ENCODE results near the gene APLNR.

Gene APLNR

DNA sequence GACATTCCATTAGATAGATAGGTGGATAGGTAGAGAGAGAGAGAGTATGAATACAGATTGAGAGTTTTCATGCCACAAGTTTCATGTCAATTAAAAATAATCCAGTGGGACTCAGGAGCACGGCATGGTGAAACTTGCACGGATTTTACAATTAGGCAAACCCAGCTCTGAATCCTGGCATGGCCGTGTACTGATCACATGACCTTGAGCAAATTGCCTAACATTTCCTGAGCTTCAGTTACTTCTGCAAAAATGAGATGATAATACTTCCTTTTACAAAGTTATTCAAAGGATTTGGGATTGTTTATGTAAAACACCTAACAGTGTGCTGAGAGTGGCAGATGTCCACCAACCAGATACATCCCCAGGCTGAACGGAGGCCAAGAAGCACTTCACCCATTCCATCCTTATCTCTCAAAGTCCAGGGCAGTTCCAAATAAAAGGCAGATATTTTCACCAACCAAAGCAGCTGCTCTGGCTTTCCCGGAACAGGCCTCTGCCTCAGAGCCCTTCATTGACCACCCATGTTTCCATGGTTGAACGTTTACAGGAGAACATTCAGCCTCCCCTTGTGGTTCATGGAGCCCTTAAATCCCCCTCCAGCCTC lies 17.9 kb downstream of the APLNR start:
- no peak for DNase-seq

- no peak for DNase-seq
Observed at GRCh38 chr11:57217053-57217452, 20.0 kb downstream of the APLNR start.

DNA sequence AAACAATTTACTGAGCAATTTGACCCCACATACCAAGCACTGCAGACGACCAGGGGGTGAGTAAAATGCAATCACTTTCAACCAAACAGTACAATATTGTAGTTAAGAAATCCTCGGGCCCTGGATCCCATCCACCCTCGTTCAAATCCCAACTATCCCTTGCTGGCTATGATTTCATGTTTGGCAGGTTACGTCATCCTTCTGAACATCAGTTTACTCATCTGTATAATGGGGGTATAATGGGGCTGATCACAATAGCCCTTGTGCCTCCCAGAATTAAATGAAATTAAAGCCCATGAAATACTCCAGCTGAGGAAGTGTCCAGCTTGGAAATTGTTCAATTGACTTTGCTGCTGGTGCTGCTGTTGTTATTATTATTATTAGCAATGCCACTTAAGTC lies 20.6 kb downstream of the APLNR start:
- no peak for DNase-seq

DNA sequence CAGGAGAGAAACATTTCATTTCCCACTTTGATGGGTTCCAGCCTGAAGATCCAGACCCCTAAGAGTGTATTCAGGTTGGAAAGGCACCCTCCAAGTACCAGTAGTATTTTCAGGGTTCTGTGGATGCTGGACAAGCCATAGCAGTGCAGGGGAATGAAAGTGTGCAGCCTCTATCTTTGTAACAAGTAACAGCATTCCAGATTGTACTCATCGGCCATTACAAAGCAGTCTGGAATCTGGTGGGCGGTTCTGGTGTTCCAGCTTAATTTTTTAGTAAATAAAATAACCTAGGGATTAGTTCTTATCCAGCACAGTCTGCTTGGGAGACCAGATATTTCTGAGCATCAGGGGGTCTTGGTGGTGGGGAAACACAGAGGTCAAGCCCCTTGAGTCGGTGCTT lies 22.6 kb downstream of the APLNR start:
- DNase-seq, result no peak

GRCh38 chr11:57214098-57214417 lies 23.0 kb downstream of the APLNR start:
- no peak for DNase-seq

DNA sequence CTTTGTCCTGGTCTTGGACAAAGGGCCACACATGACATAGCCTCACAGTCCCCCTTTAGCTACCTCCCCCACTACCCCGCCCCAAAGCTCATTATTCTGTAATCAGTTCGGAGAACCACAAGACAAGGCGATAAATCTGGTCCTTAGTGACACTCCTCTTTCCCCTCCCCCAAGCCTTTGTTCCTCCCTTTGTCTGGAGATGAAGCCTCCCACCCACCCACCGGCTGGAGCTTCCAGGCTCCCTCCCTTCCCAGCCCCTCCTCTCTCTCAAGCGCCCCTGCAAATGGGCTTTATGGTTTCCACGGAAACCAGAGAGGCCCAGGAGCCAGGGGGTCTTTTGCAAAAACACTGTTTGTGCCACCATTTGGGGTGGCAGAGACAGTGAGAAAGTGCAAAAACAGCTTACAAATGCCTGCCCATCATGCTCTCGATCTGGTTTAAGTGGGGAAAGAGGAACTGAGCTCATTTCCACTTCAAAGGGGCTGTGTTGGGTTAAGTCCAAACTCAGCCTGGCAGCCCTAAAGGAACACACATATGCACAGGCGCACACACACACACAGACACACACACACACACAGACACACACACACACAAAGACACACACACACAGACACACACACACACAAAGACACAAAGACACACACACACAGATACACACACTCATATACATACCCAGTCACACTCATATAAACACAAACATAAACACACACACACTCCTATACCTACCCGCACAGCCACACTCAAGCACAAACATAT lies 23.5 kb downstream of the APLNR start:
- no peak for DNase-seq

DNA sequence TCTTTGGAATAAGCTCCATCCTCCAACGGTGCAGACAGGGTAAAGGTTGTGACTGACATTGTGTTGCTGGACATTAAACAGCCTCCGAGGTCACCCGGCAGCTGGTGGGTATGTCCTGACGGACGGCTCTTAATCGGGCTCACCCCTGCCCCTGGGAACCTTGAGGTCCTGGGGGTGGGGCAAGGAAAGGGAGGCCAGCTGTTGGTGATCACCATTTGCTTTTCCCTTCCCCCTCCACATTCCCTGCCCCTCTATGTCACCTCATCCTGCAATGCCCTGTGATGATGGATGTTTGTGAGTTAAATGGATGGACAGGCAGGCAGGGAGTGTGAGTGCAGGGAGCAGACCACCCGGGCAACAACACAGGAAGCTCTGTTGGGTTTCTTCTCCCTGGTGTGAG lies 26.3 kb downstream of the APLNR start:
- DNase-seq, result no peak

- no peak for DNase-seq
Observed at GRCh38 chr11:57207168-57207567, 29.9 kb downstream of the APLNR start.

DNA sequence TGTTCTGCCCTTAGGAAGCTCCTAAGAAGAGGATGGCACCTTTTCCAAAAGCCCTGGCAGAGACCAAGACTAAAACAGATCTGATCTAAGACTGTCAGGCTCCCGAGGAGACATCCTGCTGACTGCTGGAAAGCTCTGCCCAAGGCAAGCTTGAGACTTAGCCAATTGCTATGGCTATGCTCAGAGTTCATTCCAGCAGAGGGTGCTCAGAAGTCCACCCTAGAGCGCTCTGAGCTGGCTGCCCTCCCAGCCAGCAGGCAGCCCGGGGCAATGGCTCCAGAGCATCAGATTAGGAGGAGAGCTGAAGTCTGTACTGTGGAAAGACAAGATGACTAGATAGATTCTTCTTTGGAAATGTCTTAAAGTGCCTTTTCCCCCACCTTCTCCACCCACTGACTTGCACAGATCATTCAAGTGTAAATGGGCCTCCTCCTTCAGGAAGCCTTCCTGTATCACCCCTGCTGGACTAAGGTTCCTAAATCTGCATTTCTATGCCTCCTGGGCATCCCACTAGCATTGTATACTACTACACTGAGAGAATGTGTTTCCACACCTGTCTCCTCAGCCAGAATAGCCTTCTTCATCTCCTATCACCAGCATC lies 31.9 kb downstream of the APLNR start:
- DNase-seq, result peak in 16 of 51 donors; percentile 5 to 44 (median 26)

GRCh38 chr11:57203882-57204480 lies 33.1 kb downstream of the APLNR start:
- DNase-seq, result no peak

- no peak for DNase-seq
Observed at GRCh38 chr11:57203359-57203758, 33.7 kb downstream of the APLNR start.

- DNase-seq, result peak in 28 of 51 donors; percentile 9 to 79 (median 34)
Observed at GRCh38 chr11:57202281-57202680, 34.8 kb downstream of the APLNR start.

DNA sequence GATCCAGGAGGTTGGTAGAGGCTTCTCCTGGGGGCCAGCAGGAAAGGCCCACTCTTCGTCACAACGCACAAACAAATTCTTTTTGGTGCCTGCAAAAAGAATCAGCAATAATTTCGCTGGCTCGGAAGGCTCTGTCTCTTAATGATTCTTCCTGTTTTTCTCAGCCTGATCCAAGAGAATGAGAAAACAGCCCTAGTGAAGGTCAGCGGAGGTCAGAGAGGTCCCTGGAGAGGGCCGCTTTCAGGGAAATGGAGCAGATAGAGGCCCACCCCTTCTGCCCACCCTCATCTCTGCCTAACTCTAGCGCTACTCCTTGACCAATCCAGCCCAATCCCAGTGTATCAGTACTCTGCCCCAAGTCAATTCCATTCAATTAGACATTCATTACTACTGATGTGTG lies 36.1 kb downstream of the APLNR start:
- DNase-seq, result no peak

- DNase-seq, result no peak
Observed at GRCh38 chr11:57199330-57199729, 37.7 kb downstream of the APLNR start.

- DNase-seq, result no peak
Observed at GRCh38 chr11:57197762-57198161, 39.3 kb downstream of the APLNR start.

DNA sequence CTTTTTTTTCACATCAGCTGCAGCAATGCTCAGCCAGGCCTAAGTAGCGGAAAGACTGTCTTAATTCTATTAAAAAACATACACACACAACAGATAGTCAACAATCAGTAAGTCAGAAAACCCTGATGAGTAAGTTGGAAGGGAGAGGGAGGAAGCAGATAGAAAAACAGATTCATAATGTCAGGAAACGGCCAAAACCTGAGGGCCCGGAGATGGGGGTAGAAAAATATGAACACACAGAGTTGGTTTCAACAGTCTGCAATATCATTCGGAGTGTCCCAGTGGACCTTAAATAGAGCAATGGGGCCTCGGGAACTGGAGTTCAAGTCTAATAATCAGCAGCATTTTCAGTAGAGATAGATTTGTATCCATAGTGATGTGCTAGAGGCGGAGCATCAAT lies 40.5 kb downstream of the APLNR start:
- no peak for DNase-seq

GRCh38 chr11:57192316-57192715 lies 44.7 kb downstream of the APLNR start:
- no peak for DNase-seq

GRCh38 chr11:57191311-57192219 lies 45.5 kb downstream of the APLNR start:
- DNase-seq, result no peak

- DNase-seq, result no peak
Observed at GRCh38 chr11:57190548-57190947, 46.5 kb downstream of the APLNR start.

Measured in hypothalamus (tissue), 51 donors.